Cardiac muscle cell (in vitro differentiated cells and primary cell): ENCODE results near the gene GRID1. TPM values are rescaled to one million over a fixed set of nuclear protein-coding genes. Genes with fewer than 3 reads are reported as not detected.

Experiments
- DNase-seq, 2 donors: peaks; one replicate each; pipeline versions ENCODE4 v3.0.0 to v3.0.0-alpha.2; 2010 to 2017; ENCODE audit warnings: low read depth in 1 of 2, low spot score in 1 of 2
- H3K27ac ChIP-seq: fragments of 200-600 bp; sonication (generic); 2 replicates; pipeline ENCODE4 v1.5.1; 2016
- H3K27me3 ChIP-seq: fragments of 200-600 bp; sonication (generic); 2 replicates; pipeline ENCODE4 v1.6.0; 2016; ENCODE audit warnings: control low read depth
- H3K36me3 ChIP-seq: fragments of 200-600 bp; sonication (generic); 2 replicates; pipeline ENCODE4 v1.5.1; 2016; ENCODE audit warnings: control low read depth
- H3K4me1 ChIP-seq: fragments of 200-600 bp; sonication (generic); 2 replicates; pipeline ENCODE4 v1.8.1; 2017; ENCODE audit warnings: low read depth, mild to moderate bottlenecking, mixed run types
- H3K4me3 ChIP-seq: fragments of 200-600 bp; sonication (generic); 2 replicates; pipeline ENCODE4 v1.5.1; 2016; ENCODE audit warnings: mild to moderate bottlenecking
- H3K9me3 ChIP-seq: fragments of 200-600 bp; sonication (generic); 2 replicates; pipeline ENCODE4 v1.5.1; 2017; ENCODE audit warnings: low read depth, mild to moderate bottlenecking, control low read depth
- polyA plus RNA-seq: library from polyadenylated mRNA; unstranded; fragments of >200 nt; fragmentation: Nextera tagmentation; extraction: Ambion mirVana; gene quantifications from 2 replicates; pipeline ENCODE4 v1.2.1, GENCODE V29; 2016
- total RNA-seq: library from RNA; depleted of rRNA; stranded (reverse); fragments of >200 nt; gene quantifications from 2 replicates; pipeline ENCODE4 v1.2.3, GENCODE V29; 2016
- TF ChIP-seq, protein P1 (sequence below): IDR thresholded peaks from 2 replicates; pipeline ENCODE4 v1.5.1; 2012; ENCODE audit warnings: low read depth, mild to moderate bottlenecking, low read length

Gene GRID1
- total and polyA plus RNA-seq, 2 experiments from 2014 or later: 1.5 to 1.6 TPM

DNA sequence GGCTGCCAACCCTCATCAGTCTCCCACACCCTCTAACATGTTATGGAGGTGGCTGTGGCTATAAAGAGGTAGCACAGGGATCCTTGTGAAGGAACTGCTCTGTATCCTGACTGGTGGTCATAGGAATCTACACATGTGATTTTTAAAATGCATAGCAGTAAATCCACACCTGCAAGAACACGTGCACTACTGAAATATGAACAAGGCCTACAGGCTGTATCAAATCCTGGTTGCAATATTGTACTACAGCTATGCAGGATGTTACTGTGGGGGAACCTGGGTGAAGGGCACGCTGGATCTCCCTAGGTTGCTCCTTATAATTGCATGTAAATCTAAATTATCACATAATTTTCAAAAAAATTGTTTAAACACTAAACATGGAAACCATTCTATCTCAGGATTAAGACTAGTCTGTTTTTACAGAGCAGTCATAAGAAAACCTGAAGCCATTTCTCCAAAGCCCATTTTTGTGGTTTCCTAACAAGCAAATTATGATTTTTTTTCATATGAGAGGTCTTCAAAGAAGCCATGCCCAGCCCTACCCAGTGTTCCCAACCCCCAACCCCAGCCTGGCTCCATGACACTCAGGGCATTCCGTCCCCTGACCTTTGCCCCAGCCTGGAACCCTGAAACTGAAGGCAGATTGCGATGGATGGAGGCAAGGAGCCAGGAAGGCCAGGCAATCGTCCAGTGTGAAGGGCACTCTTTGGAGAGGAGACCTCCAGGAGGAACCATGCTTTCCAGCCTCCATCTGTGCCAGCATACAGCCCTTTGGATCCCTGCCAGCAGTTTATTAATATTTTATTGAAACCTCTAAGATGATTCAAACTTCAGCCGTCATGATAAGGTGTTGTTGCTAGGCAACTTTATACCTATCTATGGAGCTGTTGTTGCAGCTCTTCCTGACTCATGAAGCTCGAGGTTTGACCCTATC, 161.0 kb downstream of the GRID1 start:
- no peaks in the 10 kb centered on the region for H3K4me1 ChIP-seq
- DNase-seq: no peak
- H3K4me3 ChIP-seq: no peak overlapping the region
- no peaks in the 10 kb centered on the region for H3K36me3 ChIP-seq
- H3K9me3 ChIP-seq: no peaks in the 10 kb centered on the region
- TF ChIP-seq, protein P1, sequence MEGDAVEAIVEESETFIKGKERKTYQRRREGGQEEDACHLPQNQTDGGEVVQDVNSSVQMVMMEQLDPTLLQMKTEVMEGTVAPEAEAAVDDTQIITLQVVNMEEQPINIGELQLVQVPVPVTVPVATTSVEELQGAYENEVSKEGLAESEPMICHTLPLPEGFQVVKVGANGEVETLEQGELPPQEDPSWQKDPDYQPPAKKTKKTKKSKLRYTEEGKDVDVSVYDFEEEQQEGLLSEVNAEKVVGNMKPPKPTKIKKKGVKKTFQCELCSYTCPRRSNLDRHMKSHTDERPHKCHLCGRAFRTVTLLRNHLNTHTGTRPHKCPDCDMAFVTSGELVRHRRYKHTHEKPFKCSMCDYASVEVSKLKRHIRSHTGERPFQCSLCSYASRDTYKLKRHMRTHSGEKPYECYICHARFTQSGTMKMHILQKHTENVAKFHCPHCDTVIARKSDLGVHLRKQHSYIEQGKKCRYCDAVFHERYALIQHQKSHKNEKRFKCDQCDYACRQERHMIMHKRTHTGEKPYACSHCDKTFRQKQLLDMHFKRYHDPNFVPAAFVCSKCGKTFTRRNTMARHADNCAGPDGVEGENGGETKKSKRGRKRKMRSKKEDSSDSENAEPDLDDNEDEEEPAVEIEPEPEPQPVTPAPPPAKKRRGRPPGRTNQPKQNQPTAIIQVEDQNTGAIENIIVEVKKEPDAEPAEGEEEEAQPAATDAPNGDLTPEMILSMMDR: no peak
- H3K27ac ChIP-seq: no peak overlapping the region
- peaks cover 3% of the 10 kb centered on the region for H3K27me3 ChIP-seq

DNA sequence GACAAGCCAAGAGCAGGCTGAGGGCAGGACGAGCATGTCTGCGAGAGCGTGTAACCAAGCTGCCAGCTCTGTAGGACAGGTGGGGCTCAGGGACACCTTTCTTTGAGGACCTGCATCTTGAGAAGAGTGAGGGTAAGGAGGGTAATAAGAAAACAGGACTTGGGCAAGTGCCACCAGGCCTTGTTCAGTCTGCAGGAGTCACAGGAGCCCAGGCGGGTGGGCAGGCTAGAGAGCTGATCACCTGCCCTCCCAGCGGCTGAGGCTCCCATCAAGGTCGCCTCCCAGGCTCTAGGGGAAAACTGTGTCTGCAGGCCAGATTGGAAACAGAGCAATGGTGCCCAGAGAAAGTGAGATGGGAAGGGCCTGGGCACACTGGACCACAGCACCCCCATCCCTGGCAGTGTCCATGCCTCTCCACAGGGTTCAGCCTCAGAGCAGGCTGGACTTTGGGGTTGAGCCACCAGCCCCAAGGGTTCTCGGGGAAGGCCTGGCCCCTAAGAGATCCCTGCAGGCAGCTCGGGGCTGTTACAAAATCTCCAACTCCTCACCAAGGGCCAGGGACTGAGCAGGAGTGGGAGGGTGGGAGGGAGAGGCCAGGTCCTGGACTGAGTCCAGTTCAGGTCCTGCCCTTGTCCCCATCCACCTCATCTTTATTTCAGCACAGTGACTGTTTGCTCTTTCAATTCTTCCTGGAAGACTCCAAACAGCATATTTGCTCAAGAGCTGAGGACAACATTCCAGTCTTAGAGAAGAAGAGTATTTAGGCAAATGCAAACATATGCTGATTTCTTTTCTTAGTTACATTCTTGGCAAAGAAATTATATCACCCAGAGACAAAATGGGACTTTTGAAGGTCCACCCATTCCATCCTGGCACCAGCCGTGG, 161.9 kb downstream of the GRID1 start:
- Histone ChIP-seq H3K36me3 (no peaks in the 10 kb centered on the region), H3K27ac (no peak overlapping the region), H3K4me3 (no peak overlapping the region), H3K9me3 (no peaks in the 10 kb centered on the region), H3K4me1 (no peaks in the 10 kb centered on the region), H3K27me3 (peaks cover 3% of the 10 kb centered on the region)
- DNase-seq: no peak
- TF ChIP-seq, protein P1: no peak

DNA sequence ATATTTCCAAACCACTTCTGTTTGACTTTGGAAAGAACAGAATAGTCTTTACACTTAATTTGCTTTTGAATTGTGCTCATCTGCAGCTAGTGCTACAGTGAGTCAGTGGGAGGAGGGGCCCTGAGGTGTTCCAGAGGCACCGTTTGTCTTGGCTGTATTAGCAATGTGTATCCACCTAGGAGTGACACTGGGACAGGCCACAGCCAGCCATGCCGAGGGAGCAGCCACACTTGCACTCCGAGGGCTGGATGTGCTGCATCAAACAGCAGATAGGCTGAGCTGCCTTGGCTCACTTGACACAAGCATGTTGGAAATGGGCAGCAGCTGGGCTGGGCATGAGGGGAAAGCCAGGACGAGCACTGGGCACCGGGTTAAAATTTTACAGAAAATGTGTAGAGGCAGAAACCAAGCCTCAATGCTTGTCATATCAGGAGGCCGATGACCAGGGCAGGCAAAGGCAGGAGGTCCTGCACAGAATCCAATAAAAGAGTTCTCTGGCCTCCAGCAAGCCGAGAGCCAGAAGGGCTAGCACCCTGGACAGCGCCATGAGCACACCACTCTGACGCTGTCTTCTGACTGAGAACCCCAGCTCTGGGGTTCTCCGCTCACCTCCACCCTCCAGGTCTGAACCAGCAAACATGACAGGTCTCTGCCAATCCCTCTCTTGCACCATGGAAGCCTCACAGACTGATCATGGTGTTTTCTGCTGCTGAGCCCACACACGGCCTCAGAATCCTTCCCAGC, 163.3 kb downstream of the GRID1 start:
- no peaks in the 10 kb centered on the region for H3K9me3 ChIP-seq
- H3K4me3 ChIP-seq: no peak overlapping the region
- H3K27me3 ChIP-seq: no peaks in the 10 kb centered on the region
- TF ChIP-seq, protein P1: no peak
- no peak overlapping the region for H3K27ac ChIP-seq
- H3K4me1 ChIP-seq: no peaks in the 10 kb centered on the region
- peak; percentile 24 to 85 for DNase-seq
- H3K36me3 ChIP-seq: no peaks in the 10 kb centered on the region

DNA sequence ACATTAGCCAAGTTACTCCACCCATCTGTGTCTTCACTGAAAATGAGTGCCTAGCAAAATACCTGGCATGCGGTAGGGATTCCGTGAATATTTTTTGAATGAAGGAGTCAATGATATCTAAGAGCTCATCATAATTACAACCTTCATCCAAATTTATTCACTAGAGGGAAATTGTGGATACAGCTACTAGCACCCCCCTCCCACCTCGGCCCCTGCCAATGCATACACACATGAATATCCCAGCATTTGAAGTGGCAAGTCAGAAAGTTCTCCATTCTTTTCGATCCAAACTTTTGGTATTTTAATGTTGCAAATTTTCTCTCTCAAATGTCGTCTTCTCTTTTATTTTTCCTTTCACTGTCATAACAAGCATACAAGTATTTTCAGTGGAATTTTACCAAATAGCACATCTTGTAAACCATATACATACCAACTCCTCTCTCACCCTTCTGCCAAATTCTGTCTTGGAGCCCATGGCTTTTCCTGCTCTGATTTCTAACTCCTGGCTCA, 164.3 kb downstream of the GRID1 start:
- H3K27ac ChIP-seq: no peak overlapping the region
- no peaks in the 10 kb centered on the region for H3K36me3 ChIP-seq
- no peak for DNase-seq
- H3K4me1 ChIP-seq: no peaks in the 10 kb centered on the region
- H3K4me3 ChIP-seq: no peak overlapping the region
- no peaks in the 10 kb centered on the region for H3K9me3 ChIP-seq
- no peaks in the 10 kb centered on the region for H3K27me3 ChIP-seq
- TF ChIP-seq, protein P1: no peak

DNA sequence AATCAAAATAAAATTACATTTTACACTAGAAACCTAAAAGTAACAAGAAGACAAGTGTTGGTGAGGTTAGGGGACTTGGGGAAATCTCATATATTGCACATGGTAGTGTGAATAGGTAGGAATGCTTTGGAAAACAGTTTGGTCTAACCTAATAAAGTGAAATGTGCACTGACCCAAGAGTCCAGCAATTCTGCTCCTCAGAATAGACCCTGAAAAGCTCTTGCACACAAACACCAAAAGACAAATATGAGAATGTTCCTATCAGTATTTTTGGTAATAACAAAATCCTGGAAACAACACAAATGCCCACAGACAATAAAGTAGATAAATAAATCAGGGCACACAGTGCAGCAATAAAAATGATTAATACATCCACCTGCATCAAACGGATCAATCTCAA, 165.7 kb downstream of the GRID1 start:
- Histone ChIP-seq H3K4me3 (no peak overlapping the region), H3K36me3 (no peaks in the 10 kb centered on the region), H3K27me3 (no peaks in the 10 kb centered on the region), H3K27ac (no peak overlapping the region), H3K4me1 (no peaks in the 10 kb centered on the region), H3K9me3 (no peaks in the 10 kb centered on the region)
- DNase-seq: no peak
- TF ChIP-seq, protein P1: no peak
